Fibroblast of upper back skin (primary cell): ENCODE data around the gene ACOT7.
"Not testable (repeated sequence)": the region's sequence is repeated elsewhere in the genome, so short reads cannot be mapped to it uniquely, and the experiment has no call there.

Experiments
- DNase-seq: peaks from one replicate; pipeline ENCODE4 v3.0.0-alpha.2; 2013

The ACOT7 gene

GRCh38 chr1:6395781-6396244, 2.2 kb upstream of the ACOT7 start:
- DNase-seq, result not testable (repeated sequence)

GRCh38 chr1:6395130-6395529, 1.6 kb upstream of the ACOT7 start:
- DNase-seq, result not testable (repeated sequence)

GRCh38 chr1:6392809-6393399, 663 bp downstream of the ACOT7 start:
- no peak for DNase-seq

DNA sequence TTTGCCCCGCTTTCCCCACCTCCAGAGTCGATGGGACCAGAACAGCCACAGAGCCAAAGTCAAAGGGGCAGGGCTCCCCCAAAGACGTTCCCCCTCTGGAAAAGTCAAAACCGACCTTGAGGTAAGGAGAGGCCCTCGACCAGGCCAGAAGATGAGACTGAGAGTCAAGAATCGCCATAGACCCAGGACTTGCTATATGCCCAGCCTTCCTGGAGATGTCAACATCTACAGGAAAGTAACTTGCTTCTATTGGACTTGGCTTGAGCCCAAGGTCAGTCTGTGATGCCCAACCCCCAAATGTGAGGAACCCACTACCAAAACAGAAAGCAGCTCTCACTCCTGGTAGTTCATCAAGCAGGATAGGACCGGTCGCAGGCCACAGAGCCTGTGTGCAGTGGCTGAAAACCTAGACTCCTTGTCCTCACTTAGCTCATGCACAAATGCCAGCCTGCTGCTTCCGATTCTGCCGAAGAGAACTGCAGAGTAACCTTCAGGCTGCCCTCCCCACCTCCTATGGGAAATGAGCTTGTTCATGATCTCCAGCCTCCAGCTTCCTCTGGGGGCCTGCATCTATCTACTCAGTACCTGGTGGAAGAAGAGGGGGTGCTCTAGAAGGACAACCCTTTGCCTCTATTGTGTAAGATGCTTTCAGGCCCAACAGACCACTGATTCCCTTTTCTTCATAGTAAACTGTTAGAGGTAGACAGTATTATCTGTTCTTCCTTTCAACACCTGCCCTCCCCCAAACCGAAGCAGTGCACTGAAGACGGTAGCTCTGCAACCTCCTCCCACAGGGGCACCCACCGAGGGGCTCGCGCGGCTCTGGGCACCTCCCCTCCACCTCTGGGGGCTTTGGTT, 1.4 kb downstream of the ACOT7 start:
- no peak for DNase-seq

DNA sequence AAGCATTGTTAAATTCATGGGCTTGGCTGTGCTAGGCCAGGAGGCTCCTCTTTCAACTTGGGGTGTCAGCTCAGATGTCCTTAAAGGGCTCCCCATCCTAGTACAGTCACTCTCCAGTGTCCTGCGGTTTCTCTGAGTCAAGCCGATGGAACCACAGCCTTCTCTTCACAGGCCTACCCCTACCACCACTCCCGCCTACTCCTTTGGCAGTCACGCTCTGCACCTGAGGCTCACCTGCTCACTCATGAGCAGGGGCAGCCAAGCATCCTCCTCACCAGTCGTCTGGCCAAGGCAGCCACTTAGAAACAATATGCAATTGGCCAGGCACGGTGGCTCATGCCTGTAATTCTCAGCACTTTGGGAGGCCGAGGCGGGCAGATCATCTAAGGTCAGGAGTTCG, 3.6 kb downstream of the ACOT7 start:
- DNase-seq, result no peak

DNA sequence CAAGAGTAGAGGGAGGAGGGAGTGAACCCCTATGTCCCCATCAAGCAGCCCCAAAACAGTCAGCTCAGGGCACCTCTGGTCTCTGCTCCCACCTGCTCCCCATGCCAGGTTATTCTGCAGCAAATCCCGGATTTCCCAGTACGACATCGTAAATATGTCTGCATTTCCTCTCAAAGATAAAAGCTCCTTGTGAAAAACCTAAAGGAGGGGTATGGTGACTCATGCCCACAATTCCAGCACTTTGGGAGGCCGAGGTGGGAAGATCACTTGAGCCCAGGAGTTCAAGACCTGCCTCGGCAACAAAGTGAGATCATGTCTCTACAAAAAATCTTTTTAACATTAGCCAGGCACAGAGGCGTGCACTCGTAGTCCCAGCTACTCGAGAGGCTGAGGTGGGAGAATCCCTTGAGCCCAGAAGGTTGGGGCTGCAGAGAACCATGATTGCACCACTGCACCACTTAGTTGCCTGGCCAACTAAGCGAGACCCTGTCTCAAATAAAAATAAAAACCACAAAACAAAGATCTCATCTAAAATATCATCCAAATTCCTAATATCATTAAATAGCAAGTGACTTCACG, 7.1 kb downstream of the ACOT7 start:
- peak; percentile 32 for DNase-seq

- DNase-seq, result peak; percentile 70
Measured at GRCh38 chr1:6385488-6386191, 7.9 kb downstream of the ACOT7 start.

DNA sequence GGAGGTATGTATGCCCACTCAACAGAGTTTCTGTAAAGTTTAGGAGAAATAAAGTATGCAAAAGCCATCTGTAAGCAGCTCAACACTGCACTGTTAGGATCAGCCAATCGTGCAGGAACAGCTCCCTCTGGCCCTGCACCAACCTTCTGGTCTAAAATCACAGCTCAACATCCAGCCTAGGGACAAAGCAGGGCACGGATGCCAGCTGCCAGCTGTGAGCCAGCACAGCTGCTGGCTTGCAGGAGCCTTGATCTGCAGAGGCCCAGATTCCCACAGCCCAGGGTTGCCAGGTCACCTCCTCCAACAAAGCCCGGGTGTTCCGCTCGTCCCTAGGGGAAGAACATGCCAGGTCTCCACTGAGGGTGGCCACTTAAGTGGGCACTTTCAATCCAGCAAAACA, 8.6 kb downstream of the ACOT7 start:
- no peak for DNase-seq

- DNase-seq, result no peak
Measured at GRCh38 chr1:6384135-6384534, 9.4 kb downstream of the ACOT7 start.

DNA sequence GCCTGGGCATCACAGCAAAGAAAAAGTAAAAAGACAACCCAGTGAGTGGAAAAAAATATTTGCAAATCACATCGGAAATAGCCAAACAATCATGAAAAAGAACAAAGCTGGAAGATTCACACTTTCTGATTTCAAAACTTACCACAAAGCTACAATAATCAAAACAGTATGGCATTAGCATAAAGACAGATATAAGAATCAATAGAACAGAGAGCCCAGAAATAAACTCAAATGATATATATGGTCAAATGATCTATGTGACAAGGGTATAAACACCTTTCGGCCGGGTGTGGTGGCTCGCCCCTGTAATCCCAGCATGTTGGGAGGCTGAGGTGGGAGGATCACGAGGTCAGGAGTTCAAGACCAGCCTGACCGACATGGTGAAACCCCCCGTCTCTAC, 13.5 kb downstream of the ACOT7 start:
- DNase-seq, result no peak

DNA sequence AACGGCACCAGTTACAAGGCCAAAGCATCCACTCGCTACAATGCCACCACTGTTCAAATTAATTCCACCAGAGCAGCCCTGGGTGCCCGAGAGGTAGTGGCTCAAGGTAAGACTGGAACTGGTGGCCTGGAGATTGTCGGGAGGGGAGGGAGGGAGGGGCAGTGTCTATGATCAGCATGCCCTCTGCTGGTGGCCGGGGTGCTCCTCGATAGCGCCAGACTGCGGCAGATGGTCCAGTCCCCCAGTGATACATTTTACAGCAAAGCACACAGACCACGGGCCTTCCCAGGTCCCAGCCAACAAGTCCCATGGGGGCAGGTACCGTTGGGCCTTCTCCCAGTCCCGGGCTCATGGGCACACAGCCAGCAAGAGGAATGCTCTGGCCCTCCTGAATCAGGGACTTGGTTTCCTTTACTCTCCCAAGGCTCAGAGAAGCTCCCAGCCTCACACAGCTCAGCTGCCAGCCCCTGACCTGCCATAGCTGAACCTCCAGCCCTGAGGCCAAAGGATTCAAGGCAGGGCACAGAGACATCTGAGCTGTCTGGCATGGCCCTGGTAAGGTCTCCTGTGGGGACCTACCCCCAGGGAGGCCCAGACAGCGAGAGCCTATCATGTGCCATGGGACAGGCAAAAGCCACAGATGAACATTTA, 15.3 kb downstream of the ACOT7 start:
- no peak for DNase-seq

DNA sequence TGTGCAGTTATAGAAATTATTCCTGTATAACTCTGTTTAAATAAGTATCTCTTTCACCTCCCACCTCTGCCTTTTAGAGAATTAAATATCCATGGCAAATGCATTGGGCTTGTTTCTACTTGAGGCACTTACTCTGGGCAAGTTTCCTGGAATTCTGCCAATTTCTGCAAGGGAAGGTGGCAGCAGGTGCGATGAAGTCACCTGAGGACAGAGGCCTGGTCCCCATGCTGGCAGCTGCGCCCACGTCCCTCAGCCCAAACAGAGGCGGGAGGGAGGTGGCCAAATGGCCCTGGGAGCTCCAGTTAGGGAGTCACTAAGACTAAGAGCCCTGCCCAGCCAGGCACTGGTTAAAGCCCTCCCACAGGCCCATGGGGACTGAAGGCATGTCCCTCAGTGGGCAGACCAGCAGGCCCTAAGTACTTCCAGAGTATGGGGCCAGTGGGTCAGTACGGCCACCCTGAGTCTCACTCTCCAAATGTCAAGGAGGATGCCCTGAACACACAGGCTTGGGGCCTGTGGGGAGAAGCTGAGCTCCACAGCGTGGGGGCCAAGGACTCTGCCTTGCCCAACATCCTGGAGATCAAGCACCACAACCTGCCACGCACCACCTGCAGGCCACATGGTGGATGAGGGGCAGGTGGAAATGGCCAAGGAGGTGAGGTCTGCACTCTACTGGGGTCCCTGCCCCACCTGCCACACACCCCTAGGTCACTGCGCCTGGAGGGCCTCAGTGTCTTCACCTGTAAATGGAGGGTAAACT, 19.4 kb downstream of the ACOT7 start:
- DNase-seq, result no peak

- not testable (repeated sequence) for DNase-seq
Measured at GRCh38 chr1:6372236-6372635, 21.3 kb downstream of the ACOT7 start.

GRCh38 chr1:6370006-6370405, 23.6 kb downstream of the ACOT7 start:
- no peak for DNase-seq

GRCh38 chr1:6367381-6368012, 26.1 kb downstream of the ACOT7 start:
- DNase-seq, result no peak

DNA sequence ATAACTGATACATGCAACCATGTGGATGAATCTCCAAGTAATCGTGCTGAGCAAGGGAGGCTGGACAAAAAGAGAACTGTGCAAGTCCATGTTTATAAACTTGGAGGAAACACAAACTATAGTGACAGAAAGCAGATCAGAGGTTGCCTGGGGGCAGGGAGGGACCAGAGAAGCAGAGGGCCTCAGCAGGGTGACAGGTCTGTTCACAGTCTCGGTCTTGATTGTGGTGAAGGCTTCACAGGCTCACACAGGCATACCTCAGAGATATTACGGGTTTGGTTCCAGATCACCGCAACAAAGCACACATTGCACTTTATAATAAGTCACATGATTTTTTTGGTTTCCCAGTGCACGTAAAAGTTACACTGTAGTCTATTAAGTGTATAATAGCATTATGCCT, 28.5 kb downstream of the ACOT7 start:
- DNase-seq, result no peak

- peak; percentile 33 for DNase-seq
Measured at GRCh38 chr1:6363085-6363884, 30.3 kb downstream of the ACOT7 start.

DNA sequence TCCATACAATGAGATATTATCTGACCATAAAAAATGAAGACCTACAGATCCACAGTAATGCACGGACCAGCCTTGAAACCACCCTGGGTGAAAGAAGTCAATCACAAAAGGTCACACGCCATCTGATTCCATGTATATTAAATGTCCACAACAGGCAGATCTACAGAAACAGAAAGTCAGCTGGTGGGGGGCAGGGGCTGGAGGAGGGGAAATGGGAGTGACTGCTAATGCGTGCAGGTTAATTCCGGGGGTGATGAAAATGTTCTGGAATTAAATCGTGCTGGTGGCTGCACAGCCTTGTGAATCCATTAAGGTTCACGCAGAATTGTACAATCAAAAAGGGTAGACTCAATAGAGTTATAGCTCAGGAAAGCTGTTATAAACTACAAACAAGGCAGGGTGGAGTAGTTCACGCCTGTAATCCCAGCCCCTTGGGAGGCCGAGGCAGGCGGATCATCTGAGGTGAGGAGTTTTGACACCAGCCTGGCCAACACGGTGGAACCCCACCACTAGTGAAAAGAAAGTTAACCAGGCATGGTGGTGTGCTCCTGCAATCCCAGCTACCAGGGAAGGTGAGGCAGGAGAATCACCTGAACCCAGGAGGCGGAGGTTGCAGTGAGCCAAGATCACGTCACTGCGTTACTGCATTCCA, 32.3 kb downstream of the ACOT7 start:
- no peak for DNase-seq

- no peak for DNase-seq
Measured at GRCh38 chr1:6360517-6361070, 33.0 kb downstream of the ACOT7 start.

DNA sequence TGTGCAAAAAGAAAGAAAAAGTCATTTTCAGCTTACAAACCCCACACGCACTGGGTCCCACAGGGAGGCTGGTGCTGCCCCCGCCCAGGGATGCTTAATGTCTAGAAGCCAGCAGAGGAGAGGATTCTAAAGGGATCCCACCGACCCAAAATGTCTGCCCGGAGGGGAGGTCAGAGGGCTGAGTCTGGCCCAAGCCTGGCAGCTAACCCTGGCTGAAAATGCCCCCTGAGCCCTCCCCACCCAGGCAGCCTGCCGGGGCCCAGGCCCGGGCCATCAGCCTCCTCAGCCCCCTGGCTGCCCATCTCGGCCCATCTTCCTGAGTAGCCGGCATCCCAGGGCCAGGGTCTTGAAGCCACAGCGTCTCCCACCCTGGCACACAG, 33.5 kb downstream of the ACOT7 start:
- DNase-seq, result no peak
